Activated CD4-positive, alpha-beta T cell treated with anti-CD3 and anti-CD28 coated beads, Interleukin-2, amount 50 U/mL, for 48 hours (primary cell): Measurements from ENCODE around the gene TIMM17A.
"Not testable (repeated sequence)": the region's sequence is repeated elsewhere in the genome, so short reads cannot be mapped to it uniquely, and the experiment has no call there.

ENCODE experiments used
- DNase-seq, 2 experiments: peaks; one replicate each; pipeline ENCODE4 v3.0.0-alpha.2; 2020

The TIMM17A gene

DNA sequence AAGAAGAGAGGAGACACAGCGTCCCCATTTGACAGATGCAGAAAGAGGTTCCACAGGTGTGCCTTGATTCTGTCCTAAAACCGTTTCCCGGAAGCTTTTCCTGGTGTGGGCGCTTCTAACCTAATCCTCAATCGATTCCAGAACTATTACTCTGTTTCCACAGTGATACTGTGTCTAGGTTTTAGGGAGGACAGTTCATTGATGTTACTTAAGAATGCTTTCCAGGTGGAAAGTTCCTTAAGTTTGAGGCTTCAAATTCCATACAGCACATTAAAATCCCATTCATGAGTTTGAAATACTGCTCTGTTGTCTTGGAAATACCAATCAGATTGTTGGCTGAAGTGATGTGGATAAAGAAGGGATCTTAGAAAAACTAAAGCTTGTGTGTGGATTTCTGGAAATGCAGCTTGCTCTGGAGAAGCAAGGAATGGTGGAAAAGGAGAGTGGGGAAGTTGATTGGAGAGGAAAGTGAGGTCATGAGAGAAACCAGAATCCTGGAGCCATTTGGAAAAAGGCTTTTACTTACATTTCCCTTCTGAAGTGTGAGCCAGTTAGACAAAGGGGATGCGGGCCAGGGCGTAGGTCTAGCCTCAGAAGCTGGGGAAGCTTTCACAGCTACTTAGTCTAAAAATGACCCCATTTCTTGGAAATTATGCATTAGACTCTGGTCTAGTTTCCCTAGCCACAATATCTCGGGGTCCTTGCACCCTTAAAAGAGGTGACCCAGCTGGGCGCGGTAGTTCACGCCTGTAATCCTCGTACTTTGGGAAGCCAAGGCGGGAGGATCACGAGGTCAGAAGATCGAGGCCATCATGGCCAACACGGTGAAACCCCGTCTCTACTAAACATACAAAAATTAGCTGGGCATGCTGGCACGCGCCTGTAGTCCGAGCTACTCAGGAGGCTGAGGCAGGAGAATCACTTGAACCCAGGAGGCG, 61.8 kb downstream of the TIMM17A start:
- no peak for DNase-seq

DNA sequence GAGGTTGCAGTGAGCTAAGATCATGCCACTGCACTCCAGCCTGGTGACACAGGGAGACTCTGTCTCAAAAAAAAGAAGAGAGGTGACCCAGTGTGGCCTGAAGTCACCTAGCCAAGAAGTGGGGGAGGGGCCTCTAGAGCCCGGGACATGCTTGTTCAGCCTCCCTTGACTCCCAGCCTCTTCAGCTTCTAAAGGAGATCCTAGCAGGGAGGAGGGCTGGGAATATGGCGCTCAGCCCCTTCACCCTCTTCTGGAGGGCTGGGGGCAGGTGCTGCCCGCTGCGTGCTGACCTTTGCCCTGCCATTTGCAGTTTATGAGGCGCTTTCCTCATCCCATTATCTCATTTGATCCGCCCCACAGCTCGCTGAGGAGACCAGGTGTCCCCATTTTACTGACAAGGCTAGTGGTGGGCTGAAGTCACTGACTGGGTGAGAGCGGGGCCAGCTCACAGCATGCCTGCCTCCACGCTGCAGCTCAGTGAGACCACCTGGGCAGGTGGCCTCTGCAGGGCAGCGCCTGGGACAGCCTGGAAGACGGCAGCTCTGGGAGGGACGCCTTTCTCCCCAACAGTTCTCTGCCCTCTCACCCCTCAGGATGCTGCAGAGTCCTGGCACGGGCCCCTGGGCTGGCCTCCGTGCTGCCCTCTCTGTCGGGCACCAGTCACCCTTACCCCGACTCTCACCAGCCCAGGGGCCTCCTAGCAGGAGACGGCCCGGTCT, 62.6 kb downstream of the TIMM17A start:
- DNase-seq = no peak

DNA sequence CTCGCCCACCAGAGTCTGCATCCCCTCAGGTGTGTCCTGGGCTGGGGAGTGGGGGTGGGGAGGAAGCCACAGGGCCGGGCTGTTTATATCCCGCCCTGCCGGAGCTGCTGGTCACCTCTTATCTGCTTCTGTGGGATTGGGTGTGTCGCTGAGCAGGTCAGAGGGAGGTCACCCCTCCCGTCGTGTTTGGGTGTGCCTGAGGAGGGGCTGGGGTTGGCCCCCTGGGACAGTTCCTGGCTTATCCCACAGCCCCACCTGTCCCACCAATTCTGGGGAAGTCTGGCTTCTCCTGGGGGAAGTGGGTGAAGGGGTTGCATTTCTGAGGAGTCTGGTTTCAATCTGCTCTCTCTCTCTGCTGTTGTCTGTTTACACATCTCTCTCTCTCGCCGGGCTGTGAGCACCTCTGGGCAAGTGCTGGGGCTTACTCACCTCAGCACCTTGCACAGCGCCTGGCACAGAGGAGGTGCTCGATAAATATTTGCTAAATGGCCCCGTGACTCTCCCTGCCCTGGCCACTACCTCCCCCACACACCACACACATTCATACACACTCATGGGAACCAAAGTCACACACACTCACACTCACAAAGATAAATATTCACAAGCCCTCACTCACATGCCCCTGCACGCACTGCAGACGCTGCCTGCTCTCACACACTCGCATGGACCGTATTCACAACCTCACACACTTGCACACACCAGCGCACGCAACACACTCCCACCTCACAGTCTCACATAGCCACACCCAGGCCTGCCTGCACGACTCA, 63.3 kb downstream of the TIMM17A start:
- no peak for DNase-seq

DNA sequence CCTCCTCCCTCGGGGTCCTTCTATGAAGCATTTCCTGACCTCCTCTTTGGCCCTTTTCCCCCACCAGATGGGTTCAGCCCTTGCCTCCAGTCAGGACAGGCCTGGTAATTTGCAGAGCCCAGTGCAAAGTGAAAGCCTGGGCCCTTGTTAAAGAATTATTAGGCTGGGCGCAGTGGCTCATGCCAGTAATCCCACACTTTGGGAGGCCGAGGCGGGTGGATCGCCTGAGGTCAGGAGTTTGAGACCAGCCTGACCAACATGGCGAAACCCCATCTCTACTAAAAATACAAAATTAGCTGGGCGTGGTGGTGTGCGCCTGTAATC, 63.9 kb downstream of the TIMM17A start:
- not testable (repeated sequence) for DNase-seq
